Astrocyte of the spinal cord (primary cell): ENCODE results near the gene NSUN5.

Source experiments
- DNase-seq: peaks from one replicate; pipeline ENCODE4 v3.0.0; 2011; ENCODE audit warnings: low read depth, low spot score
- H3K4me3 ChIP-seq: 2 replicates; pipeline ENCODE4 v1.5.1; 2011; ENCODE audit warnings: low read depth, mild to moderate bottlenecking, low read length, moderate library complexity
- in situ Hi-C: cut with HindIII; loops from 2 replicates; pipeline ENCODE4 v1.10.0; 2017; ENCODE audit warnings: low sequenced_read_pairs
- TF ChIP-seq, protein P1 (sequence below): IDR thresholded peaks from 2 replicates; pipeline ENCODE4 v1.5.1; 2012; ENCODE audit warnings: low read depth, mild to moderate bottlenecking, low read length, inconsistent platforms

The NSUN5 gene

DNA sequence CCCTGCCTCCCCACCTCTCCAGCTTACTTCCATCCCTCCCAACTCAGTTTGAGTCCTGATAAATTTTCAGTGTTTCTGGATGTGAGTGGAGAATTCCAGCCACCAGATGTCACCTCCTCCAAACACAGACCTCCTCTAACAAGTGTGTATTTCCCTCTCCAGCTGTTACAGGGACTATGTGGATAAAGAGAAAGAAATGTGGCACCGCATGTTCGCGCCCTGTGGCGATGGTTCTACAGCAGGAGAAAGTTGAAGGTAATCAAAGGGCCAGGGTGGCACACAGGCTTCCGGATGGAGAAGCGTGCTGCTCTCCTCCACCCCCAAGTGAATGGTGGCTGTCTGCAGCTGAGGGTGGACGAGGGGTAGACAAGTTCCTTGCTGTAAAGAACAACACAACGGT lies 34.0 kb upstream of the NSUN5 start:
- TF ChIP-seq, protein P1, sequence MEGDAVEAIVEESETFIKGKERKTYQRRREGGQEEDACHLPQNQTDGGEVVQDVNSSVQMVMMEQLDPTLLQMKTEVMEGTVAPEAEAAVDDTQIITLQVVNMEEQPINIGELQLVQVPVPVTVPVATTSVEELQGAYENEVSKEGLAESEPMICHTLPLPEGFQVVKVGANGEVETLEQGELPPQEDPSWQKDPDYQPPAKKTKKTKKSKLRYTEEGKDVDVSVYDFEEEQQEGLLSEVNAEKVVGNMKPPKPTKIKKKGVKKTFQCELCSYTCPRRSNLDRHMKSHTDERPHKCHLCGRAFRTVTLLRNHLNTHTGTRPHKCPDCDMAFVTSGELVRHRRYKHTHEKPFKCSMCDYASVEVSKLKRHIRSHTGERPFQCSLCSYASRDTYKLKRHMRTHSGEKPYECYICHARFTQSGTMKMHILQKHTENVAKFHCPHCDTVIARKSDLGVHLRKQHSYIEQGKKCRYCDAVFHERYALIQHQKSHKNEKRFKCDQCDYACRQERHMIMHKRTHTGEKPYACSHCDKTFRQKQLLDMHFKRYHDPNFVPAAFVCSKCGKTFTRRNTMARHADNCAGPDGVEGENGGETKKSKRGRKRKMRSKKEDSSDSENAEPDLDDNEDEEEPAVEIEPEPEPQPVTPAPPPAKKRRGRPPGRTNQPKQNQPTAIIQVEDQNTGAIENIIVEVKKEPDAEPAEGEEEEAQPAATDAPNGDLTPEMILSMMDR, result peak; percentile 67
- no peak overlapping the region for H3K4me3 ChIP-seq
- DNase-seq, result peak; percentile 60
- in situ Hi-C loops, result no loop called here

DNA sequence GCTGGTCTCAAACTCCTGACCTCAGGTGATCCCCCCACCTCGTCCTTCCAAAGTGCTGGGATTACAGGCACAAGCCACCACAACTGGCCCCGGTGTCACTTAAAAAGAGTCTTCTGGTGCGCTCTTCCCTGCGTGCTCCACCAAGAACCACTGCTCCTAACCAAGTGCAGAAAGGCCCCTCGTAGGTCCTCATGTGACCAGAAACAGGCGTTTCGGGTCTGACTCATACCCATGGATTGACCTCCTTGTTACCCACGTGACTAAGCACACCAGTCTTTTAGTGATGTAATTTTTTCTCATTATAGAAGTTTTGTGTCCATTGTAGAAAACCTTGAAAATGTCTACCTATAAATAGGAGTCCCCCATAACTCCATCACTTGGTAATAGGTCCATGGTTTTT lies 33.3 kb upstream of the NSUN5 start:
- DNase-seq, result peak; percentile 74
- no peak overlapping the region for H3K4me3 ChIP-seq
- in situ Hi-C loops, result no loop called here
- TF ChIP-seq, protein P1, result no peak

DNA sequence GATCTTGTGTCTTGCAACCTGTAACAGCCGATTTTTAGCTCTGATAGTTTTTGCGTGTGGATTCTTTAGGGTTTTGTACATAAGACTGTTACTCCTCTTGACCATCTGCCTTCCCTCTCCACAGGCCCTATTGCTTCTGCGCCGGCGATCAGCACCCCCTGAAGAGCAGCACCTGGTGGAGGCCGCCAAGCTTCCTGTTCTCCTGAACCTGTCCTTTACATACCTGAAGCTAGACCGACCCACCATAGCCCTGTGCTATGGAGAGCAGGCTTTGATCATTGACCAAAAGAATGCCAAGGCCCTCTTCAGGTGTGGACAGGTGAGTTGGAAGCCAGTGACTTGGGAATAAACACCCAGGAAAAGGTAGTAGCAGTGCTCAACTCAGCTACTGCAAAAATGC lies 31.9 kb upstream of the NSUN5 start:
- TF ChIP-seq, protein P1, result no peak
- in situ Hi-C loops, result no loop called here

DNA sequence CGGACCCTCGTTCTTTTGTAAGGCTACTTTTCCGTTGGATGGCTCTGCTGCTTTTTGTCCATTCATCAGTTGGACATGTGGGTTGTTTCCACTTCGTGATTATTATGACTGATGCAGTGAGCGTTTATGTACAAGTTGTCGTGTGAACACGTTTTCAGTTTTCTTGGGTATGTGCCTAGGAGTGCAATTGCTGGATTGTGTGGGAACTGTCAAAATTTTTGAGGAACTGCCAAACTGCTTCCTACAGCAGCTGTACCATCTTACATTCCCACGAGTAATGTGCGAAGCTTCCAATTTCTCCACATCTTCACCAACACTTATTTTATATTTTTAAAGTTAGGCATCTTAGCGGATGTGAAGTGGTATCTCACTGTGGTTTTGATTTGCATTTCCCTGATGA lies 29.7 kb upstream of the NSUN5 start:
- no peak for DNase-seq
- in situ Hi-C loops, result no loop called here
- TF ChIP-seq, protein P1, result no peak
- H3K4me3 ChIP-seq, result no peak overlapping the region

More for the DNA sequence above, 31.9 kb upstream of the NSUN5 start:
- H3K4me3 ChIP-seq, result no peak overlapping the region
- no peak for DNase-seq

DNA sequence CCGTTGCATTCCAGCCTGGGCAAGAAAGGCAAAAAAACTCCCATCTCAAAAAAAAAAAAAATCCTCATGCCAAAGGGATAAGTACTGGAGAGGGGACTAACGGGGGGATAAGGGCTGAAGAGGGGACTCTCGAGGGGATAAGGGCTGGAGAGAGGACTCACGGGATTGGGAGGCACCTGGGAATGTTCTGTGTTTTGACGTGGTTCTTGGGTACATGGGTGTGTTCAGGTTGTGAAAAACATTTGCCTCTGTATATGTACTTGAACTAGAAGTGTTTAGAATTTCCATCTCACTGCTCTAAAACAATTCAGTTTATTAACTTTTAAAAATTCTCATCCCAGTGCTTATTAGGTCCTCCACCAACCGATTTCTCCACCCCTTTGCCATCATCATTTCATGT lies 23.8 kb upstream of the NSUN5 start:
- H3K4me3 ChIP-seq, result no peak overlapping the region
- in situ Hi-C loops, result no loop called here
- no peak for DNase-seq
- TF ChIP-seq, protein P1, result no peak

DNA sequence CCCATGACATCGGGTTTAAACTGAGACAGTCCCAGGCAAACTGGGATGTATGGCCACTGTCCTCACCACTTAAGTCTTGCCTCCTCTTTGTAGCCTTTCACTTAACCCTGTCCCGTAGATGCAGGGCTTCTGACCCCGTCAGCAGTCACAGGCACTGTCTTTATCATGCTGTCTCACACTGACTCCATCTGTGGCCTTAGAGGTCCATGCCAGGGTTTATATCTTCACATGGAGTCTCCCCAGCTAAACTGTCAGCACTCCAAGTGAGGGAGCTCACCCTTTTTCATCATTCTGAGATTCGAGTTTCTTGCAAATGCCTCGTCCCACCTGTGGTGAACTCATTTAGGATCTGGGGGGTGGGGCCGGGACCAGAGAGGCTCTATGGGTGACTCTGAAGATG lies 22.1 kb upstream of the NSUN5 start:
- DNase-seq, result no peak
- in situ Hi-C loops, result no loop called here
- TF ChIP-seq, protein P1, result no peak
- H3K4me3 ChIP-seq, result no peak overlapping the region

DNA sequence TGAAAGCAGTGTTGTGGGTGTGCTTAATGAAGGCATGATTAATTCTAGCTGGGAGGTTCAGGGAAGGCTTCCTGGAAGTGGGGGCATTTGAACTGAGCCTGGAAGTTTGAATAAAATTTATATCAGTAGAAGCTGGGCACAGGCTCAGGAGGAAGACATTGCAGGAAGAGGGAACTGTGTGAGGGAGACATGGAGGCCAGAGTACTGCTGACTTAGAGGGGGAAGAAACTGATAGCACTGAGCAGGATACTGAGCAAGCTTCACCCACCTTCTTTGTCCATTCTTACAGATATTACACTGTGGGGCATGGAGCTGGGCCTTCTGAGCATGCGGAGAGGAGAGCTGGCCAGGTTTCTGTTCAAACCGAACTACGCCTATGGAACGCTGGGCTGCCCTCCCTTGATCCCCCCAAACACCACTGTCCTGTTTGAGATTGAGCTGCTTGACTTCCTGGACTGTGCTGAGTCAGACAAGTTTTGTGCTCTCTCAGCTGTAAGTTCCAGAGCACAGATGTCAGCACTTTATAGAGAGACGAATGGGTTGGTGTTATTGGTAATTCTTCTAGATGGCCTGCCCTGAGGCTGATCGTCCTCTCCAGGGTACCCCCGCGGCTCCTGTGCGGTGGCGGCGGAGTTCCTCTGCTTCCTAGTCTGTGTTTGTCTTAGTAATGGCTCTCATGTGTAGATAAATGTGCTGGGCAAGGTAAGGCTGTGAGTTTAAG lies 21.4 kb upstream of the NSUN5 start:
- TF ChIP-seq, protein P1, result no peak
- DNase-seq, result peak; percentile 28
- H3K4me3 ChIP-seq, result no peak overlapping the region
- in situ Hi-C loops, result no loop called here
